VCaP (cell line): ENCODE measurements around the gene GBP6.
"Not testable (repeated sequence)": the region's sequence is repeated elsewhere in the genome, so short reads cannot be mapped to it uniquely, and the experiment has no call there.

Experiments used
- H3K27ac ChIP-seq: fragments of 450-650 bp; 2 replicates; pipeline ENCODE4 v1.5.1; 2017
- CTCF ChIP-seq: fragments of 450-650 bp; conservative IDR thresholded peaks from 2 replicates; pipeline ENCODE4 v1.5.1; 2017; ENCODE audit warnings: mild to moderate bottlenecking, moderate library complexity

GBP6 gene

DNA sequence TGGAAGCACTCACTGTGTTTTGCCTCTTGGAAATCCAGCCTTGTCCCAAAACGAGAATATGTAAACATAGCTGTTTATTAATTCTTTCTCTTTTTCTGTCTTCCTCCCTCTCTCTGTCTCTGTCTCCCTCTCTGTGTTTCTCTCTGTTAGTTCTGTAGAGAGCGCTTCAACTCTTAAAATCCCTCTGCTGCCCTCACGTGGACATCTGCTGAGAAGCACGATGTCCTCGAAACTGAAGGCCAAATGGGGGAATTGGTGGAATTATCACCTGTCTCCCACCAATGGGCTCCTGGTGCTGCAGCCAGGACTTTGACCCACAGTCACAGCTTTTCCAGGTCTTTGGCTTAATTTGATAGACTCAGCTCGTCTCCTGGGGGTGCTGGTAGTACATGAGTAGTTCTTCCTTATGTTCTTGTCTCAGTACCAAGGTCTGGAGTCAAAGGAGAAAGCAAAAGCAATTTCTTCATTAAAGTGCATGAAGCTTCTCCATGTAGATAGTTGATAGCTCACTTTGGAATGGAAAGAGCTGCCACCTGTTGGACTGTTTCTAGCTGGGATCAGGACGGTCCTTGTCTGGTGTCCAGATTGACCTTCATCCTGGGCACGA lies 5.5 kb upstream of the GBP6 start:
- TF ChIP-seq CTCF = peak; percentile 85
- H3K27ac ChIP-seq = no peak overlapping the region

GRCh38 chr1:89360716-89361115 lies 3.1 kb upstream of the GBP6 start:
- H3K27ac ChIP-seq = no peak overlapping the region
- no peak for TF ChIP-seq CTCF

DNA sequence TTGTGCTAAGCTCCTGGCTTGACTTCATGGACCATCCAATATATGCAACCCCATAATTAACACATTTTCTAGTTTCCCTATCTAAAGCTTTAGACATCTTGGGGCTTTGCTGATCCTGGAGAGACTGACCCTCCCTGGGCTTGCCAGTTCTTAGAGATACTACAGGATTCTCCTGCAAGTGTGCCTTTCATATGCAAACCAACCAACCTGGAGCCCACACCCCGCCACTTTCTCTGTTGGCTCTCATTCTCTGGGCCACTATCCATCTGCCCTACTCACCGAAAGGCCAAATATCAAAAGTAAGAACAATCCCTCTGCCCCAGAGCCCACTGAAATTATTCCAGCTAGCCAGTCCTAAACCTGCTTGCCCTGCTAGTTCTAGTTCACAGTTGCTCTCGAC lies 2.2 kb upstream of the GBP6 start:
- no peak for TF ChIP-seq CTCF
- H3K27ac ChIP-seq = no peak overlapping the region

GRCh38 chr1:89363196-89363595 lies 663 bp upstream of the GBP6 start:
- no peak for TF ChIP-seq CTCF
- no peak overlapping the region for H3K27ac ChIP-seq

DNA sequence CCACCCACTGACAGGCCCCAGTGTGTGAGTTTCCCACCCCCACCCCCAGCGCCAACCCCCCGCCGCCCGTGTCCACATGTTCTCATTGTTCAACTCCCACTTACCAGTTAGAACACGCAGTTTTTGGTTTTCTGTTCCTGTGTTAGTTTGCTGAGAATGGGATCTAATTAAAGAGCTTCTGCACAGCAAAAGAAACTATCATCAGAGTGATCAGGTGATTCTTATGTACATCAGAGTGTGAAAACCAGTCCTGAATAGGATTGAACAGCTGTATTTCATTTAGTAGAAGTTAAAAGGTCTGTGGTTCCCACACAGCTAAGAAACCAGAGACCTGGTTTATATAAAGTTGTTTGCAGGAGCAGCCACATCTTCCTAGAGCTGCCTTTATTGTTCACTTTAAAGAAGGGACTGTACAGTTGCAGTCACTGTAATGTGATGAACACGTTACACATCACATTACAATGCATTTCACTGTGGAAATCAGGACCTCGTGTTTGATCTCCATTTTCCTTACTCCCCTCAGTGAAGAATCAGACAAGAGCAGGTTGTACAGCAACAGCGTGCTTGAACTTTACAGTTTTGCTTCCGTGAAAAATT lies 1.2 kb downstream of the GBP6 start:
- TF ChIP-seq CTCF = no peak
- no peak overlapping the region for H3K27ac ChIP-seq

- H3K27ac ChIP-seq = no peak overlapping the region
- no peak for TF ChIP-seq CTCF
Measured at GRCh38 chr1:89367221-89367620, 3.4 kb downstream of the GBP6 start.

DNA sequence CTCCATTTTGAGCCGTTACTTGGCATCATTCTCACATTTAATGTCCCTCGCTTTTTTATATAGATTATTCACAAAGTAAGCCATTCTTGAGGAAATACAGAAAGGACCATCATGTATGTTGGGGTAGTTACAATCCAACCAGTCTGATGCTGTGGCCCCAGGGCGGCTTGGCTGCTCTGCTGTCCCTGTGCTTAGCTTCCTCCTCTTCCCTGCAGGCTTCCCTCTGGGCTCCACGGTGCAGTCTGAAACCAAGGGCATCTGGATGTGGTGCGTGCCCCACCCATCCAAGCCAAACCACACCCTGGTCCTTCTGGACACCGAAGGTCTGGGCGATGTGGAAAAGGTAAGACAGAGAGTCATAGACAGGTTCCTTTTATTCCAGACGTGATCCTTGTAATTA lies 5.5 kb downstream of the GBP6 start:
- no peak for TF ChIP-seq CTCF
- H3K27ac ChIP-seq = no peak overlapping the region

DNA sequence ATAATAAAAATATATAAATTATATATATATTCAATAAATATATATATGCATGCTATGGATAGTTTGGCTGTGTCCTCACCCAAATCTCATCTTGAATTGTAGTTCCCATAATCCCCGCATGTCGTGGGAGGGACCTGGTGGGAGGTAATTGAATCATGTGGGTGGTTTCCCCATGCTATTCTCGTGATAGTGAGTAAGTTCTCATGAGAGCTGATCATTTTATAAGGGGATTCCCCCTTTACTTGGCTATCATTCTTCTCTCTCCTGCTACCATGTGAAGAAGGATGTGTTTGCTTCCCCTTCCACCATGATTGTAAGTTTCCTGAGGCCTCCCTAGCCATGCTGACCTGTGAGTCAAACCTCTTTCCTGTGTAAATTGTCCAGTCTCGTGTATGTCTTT lies 10.0 kb downstream of the GBP6 start:
- H3K27ac ChIP-seq = not testable (repeated sequence)
